ENCODE results near the gene GNAZ.

The GNAZ gene

DNA sequence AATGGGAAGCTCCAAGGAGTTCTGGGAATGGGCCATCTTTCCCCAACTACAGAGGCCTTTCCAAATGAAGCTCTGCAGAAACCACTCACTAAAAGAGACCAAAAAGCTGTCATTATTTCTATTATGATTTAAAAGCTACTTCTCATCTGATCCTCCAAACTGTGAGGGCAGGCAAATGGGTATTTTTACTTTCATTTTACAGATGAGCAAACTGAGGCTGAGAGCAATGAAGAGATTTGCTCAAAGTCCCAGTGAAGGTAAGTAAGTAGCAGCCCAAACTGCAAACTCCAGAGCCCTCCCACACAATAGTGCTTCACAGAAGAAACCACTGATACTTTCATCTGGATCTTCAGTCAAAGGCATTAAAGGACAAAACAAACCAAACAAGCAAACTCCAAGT is 70.1 kb downstream of the GNAZ start:
- H3K4me2 ChIP-seq (ENCODE audit: low read depth, low read length) = peak overlapping the region; percentile 35; the same call in 1 of the 2 replicates
- H3K4me3 ChIP-seq (ENCODE audit: low read length) = no peak overlapping the region
- peaks cover 8% of the 10 kb centered on the region; the same call in 1 of the 2 replicates for H3K79me2 ChIP-seq (ENCODE audit: low read length)
- peak overlapping the region; percentile 99 for H3K27ac ChIP-seq (ENCODE audit: low read length)
- peak overlapping the region; percentile 25; the same call in 1 of the 2 replicates for H3K9ac ChIP-seq (ENCODE audit: low read length)
- H3F3A ChIP-seq (ENCODE audit: insufficient read depth, low read length) = peaks cover 60% of the 10 kb centered on the region
- DNase-seq = peak; percentile 32
- H3K27me3 ChIP-seq (replicated peaks; ENCODE audit: insufficient read depth, low read length) = no peaks in the 10 kb centered on the region
- H3K36me3 ChIP-seq (replicated peaks; ENCODE audit: insufficient read depth, low read length) = no peaks in the 10 kb centered on the region
- H3K9me2 ChIP-seq (replicated peaks; ENCODE audit: insufficient read depth, low read length) = no peaks in the 10 kb centered on the region
- no peaks in the 10 kb centered on the region for H3K9me3 ChIP-seq (replicated peaks; ENCODE audit: insufficient read depth, low read length)
- TF ChIP-seq, protein P1, sequence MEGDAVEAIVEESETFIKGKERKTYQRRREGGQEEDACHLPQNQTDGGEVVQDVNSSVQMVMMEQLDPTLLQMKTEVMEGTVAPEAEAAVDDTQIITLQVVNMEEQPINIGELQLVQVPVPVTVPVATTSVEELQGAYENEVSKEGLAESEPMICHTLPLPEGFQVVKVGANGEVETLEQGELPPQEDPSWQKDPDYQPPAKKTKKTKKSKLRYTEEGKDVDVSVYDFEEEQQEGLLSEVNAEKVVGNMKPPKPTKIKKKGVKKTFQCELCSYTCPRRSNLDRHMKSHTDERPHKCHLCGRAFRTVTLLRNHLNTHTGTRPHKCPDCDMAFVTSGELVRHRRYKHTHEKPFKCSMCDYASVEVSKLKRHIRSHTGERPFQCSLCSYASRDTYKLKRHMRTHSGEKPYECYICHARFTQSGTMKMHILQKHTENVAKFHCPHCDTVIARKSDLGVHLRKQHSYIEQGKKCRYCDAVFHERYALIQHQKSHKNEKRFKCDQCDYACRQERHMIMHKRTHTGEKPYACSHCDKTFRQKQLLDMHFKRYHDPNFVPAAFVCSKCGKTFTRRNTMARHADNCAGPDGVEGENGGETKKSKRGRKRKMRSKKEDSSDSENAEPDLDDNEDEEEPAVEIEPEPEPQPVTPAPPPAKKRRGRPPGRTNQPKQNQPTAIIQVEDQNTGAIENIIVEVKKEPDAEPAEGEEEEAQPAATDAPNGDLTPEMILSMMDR (IDR thresholded peaks at IDR 0.05; ENCODE audit: low read length) = no peak
- TF ChIP-seq EZH2phosphoT487 (IDR thresholded peaks at IDR 0.05; ENCODE audit: low read length) (no peak), EZH2 (optimal IDR thresholded peaks at IDR 0.05; ENCODE audit: low read depth, low read length) (no peak)
- no peaks in the 10 kb centered on the region for H4K20me1 ChIP-seq (ENCODE audit: insufficient read depth, low read length)
- H2AFZ ChIP-seq (ENCODE audit: low read length) = no peak overlapping the region
- peaks cover 78% of the 10 kb centered on the region for H3K4me1 ChIP-seq (ENCODE audit: low read length)

DNA sequence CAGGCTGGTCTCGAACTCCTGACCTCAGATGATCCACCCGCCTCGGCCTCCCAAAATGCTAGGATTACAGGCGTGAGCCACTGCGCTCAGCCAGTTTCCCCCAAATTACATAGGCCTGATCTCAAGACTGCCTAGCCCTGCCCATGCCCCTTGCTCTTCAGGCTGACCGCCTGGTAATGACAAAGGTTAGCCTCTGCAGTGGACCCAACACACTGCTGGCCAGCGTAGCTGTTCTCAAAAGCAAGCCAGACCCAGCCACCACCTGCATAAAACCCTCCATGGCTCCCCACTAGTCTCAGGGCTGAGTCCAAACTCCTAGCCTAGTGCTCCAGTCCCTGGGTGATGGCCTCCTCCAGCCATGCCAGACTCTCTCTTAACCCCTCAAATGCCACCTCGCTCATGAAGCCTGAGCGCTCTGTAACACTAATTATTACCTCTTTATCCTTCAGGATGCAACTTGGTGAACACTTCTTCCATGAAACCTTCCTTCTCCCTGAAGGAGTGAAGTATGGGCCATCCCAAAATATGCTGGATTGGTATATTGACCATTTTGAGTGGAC is 72.3 kb downstream of the GNAZ start:
- no peak for DNase-seq
- Histone ChIP-seq H3K27ac (ENCODE audit: low read length) (peak overlapping the region; percentile 99), H3F3A (ENCODE audit: insufficient read depth, low read length) (peaks cover 39% of the 10 kb centered on the region), H3K9ac (ENCODE audit: low read length) (peak overlapping the region; percentile 70), H3K79me2 (ENCODE audit: low read length) (peaks cover 24% of the 10 kb centered on the region), H3K4me3 (ENCODE audit: low read length) (no peak overlapping the region), H2AFZ (ENCODE audit: low read length) (no peak overlapping the region), H3K9me2 (replicated peaks; ENCODE audit: insufficient read depth, low read length) (no peaks in the 10 kb centered on the region), H3K4me2 (ENCODE audit: low read depth, low read length) (peak overlapping the region; percentile 46; the same call in 1 of the 2 replicates), H3K4me1 (ENCODE audit: low read length) (peaks cover 65% of the 10 kb centered on the region), H3K9me3 (replicated peaks; ENCODE audit: insufficient read depth, low read length) (no peaks in the 10 kb centered on the region), H3K27me3 (replicated peaks; ENCODE audit: insufficient read depth, low read length) (no peaks in the 10 kb centered on the region), H3K36me3 (replicated peaks; ENCODE audit: insufficient read depth, low read length) (no peaks in the 10 kb centered on the region), H4K20me1 (ENCODE audit: insufficient read depth, low read length) (no peaks in the 10 kb centered on the region)
- TF ChIP-seq EZH2 (optimal IDR thresholded peaks at IDR 0.05; ENCODE audit: low read depth, low read length) = no peak
- TF ChIP-seq, protein P1 (IDR thresholded peaks at IDR 0.05; ENCODE audit: low read length) = no peak
- TF ChIP-seq EZH2phosphoT487 (IDR thresholded peaks at IDR 0.05; ENCODE audit: low read length) = no peak

DNA sequence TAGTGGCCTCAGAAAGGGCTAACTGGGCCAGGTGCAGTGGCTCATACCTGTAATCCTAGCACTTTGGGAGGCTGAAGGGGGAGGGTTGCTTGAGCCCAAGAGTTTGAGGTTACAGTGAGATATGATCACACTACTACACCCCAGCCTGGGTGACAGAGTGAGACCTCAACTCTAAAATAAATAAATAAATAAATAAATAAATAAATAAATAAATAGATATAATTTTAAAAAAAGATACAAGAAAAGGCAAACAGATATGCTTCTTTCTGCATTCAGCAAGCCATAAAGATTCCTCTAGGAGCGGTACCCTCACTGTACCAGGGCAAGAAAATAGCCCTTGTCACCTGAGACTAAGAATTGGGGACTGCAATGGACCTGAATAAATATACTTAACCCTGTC is 72.8 kb downstream of the GNAZ start:
- peak overlapping the region; percentile 99; the same call in 1 of the 2 replicates for H3K27ac ChIP-seq (ENCODE audit: low read length)
- no peak for DNase-seq

More for the DNA sequence above, 72.8 kb downstream of the GNAZ start:
- Histone ChIP-seq H3K36me3 (replicated peaks; ENCODE audit: insufficient read depth, low read length) (no peaks in the 10 kb centered on the region), H3K9me2 (replicated peaks; ENCODE audit: insufficient read depth, low read length) (no peaks in the 10 kb centered on the region), H3K4me2 (ENCODE audit: low read depth, low read length) (no peak overlapping the region), H3K79me2 (ENCODE audit: low read length) (peaks cover 24% of the 10 kb centered on the region), H3K4me1 (ENCODE audit: low read length) (peaks cover 61% of the 10 kb centered on the region), H2AFZ (ENCODE audit: low read length) (no peak overlapping the region), H3K4me3 (ENCODE audit: low read length) (no peak overlapping the region), H3F3A (ENCODE audit: insufficient read depth, low read length) (peaks cover 34% of the 10 kb centered on the region), H3K27me3 (replicated peaks; ENCODE audit: insufficient read depth, low read length) (no peaks in the 10 kb centered on the region), H4K20me1 (ENCODE audit: insufficient read depth, low read length) (no peaks in the 10 kb centered on the region), H3K9me3 (replicated peaks; ENCODE audit: insufficient read depth, low read length) (no peaks in the 10 kb centered on the region), H3K9ac (ENCODE audit: low read length) (no peak overlapping the region)
- TF ChIP-seq, protein P1 (IDR thresholded peaks at IDR 0.05; ENCODE audit: low read length) = no peak
- TF ChIP-seq EZH2 (optimal IDR thresholded peaks at IDR 0.05; ENCODE audit: low read depth, low read length) (no peak), EZH2phosphoT487 (IDR thresholded peaks at IDR 0.05; ENCODE audit: low read length) (no peak)
